SU-DHL-6 (cell line): ENCODE measurements around the gene TXNRD2.

Experiments used
- CTCF ChIP-seq: fragments of 200-600 bp; sonication (generic); IDR thresholded peaks from one replicate; pipeline ENCODE4 v1.5.1; 2017; ENCODE audit warnings: antibody characterized with exemption, mild to moderate bottlenecking, low read length, moderate library complexity; ENCODE audit not compliant: insufficient read depth, poor library complexity, severe bottlenecking
- EZH2phosphoT487 ChIP-seq: fragments of 200-600 bp; sonication (generic), shearing (Covaris generic); conservative IDR thresholded peaks from 2 replicates; pipeline ENCODE4 v1.6.1; 2018; ENCODE audit warnings: mild to moderate bottlenecking, antibody characterized with exemption, low read length, moderate library complexity, mixed read lengths

GRCh38 chr22:19975707-19976035, 34.1 kb upstream of the TXNRD2 start:
- TF ChIP-seq CTCF, result no peak
- TF ChIP-seq EZH2phosphoT487, result no peak
